ENCODE measurements around the gene RPL31.
"Not testable (repeated sequence)": the region's sequence is repeated elsewhere in the genome, so short reads cannot be mapped to it uniquely, and the experiment has no call there.

Gene RPL31

GRCh38 chr2:101040761-101041160 lies 38.7 kb downstream of the RPL31 start:
- TF ChIP-seq, protein P1, sequence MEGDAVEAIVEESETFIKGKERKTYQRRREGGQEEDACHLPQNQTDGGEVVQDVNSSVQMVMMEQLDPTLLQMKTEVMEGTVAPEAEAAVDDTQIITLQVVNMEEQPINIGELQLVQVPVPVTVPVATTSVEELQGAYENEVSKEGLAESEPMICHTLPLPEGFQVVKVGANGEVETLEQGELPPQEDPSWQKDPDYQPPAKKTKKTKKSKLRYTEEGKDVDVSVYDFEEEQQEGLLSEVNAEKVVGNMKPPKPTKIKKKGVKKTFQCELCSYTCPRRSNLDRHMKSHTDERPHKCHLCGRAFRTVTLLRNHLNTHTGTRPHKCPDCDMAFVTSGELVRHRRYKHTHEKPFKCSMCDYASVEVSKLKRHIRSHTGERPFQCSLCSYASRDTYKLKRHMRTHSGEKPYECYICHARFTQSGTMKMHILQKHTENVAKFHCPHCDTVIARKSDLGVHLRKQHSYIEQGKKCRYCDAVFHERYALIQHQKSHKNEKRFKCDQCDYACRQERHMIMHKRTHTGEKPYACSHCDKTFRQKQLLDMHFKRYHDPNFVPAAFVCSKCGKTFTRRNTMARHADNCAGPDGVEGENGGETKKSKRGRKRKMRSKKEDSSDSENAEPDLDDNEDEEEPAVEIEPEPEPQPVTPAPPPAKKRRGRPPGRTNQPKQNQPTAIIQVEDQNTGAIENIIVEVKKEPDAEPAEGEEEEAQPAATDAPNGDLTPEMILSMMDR (conservative IDR thresholded peaks at IDR 0.05; ENCODE audit: low read depth, low read length), result no peak
- DNase-seq (ENCODE audit: low read depth), result peak; percentile 22
- H3K4me3 ChIP-seq (ENCODE audit: low read depth, low read length), result no peak overlapping the region

GRCh38 chr2:101041413-101041812 lies 39.3 kb downstream of the RPL31 start:
- H3K4me3 ChIP-seq (ENCODE audit: low read depth, low read length), result no peak overlapping the region
- no peak for DNase-seq (ENCODE audit: low read depth)
- TF ChIP-seq, protein P1 (conservative IDR thresholded peaks at IDR 0.05; ENCODE audit: low read depth, low read length), result no peak

GRCh38 chr2:101045330-101045729 lies 43.2 kb downstream of the RPL31 start:
- no peak overlapping the region for H3K4me3 ChIP-seq (ENCODE audit: low read depth, low read length)
- TF ChIP-seq, protein P1 (conservative IDR thresholded peaks at IDR 0.05; ENCODE audit: low read depth, low read length), result no peak
- no peak for DNase-seq (ENCODE audit: low read depth)

GRCh38 chr2:101047075-101047766 lies 45.1 kb downstream of the RPL31 start:
- no peak for DNase-seq (ENCODE audit: low read depth)
- TF ChIP-seq, protein P1 (conservative IDR thresholded peaks at IDR 0.05; ENCODE audit: low read depth, low read length), result no peak
- H3K4me3 ChIP-seq (ENCODE audit: low read depth, low read length), result no peak overlapping the region

DNA sequence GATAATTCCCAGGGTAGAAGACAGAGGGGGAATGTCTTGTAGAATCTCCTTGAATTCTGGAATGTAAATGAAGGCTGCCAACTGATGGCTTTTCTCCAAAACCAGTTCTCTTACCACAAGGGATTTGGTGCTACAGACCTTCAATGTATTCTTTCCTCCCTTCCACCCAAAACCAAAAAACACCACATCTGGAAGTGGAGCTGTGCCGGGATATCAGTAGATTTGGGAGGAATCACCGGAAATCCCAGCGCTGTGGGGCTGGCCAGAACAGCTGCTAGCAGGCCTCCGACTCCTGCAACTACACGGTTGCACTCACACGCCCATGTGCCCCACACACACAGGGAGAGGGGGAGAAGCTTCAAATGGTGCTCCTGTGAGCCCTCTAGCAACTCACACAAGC lies 45.7 kb downstream of the RPL31 start:
- TF ChIP-seq, protein P1 (conservative IDR thresholded peaks at IDR 0.05; ENCODE audit: low read depth, low read length), result no peak
- no peak for DNase-seq (ENCODE audit: low read depth)
- no peak overlapping the region for H3K4me3 ChIP-seq (ENCODE audit: low read depth, low read length)

- TF ChIP-seq, protein P1 (conservative IDR thresholded peaks at IDR 0.05; ENCODE audit: low read depth, low read length), result no peak
- H3K4me3 ChIP-seq (ENCODE audit: low read depth, low read length), result no peak overlapping the region
- no peak for DNase-seq (ENCODE audit: low read depth)
Measured at GRCh38 chr2:101048756-101049155, 46.7 kb downstream of the RPL31 start.

GRCh38 chr2:101050886-101051285 lies 48.8 kb downstream of the RPL31 start:
- not testable (repeated sequence) for H3K4me3 ChIP-seq (ENCODE audit: low read depth, low read length); DNase-seq (ENCODE audit: low read depth)

Data from choroid plexus epithelial cell (primary cell).